ENCODE results near the gene PILRA.
"Not testable (repeated sequence)": the region's sequence is repeated elsewhere in the genome, so short reads cannot be mapped to it uniquely, and the experiment has no call there.

Gene PILRA

GRCh38 chr7:100381531-100382233 lies 8.4 kb downstream of the PILRA start:
- DNase-seq, result not testable (repeated sequence)

GRCh38 chr7:100382234-100382853 lies 9.1 kb downstream of the PILRA start:
- DNase-seq, result not testable (repeated sequence)

- DNase-seq, result no peak
Observed at GRCh38 chr7:100384628-100385294, 11.5 kb downstream of the PILRA start.

- no peak for DNase-seq
Observed at GRCh38 chr7:100386940-100387339, 13.7 kb downstream of the PILRA start.

GRCh38 chr7:100387695-100388094 lies 14.4 kb downstream of the PILRA start:
- no peak for DNase-seq

GRCh38 chr7:100389437-100390088 lies 16.3 kb downstream of the PILRA start:
- no peak for DNase-seq

- no peak for DNase-seq
Observed at GRCh38 chr7:100390286-100391009, 17.2 kb downstream of the PILRA start.

GRCh38 chr7:100393233-100393905 lies 20.1 kb downstream of the PILRA start:
- no peak for DNase-seq

GRCh38 chr7:100394077-100394476 lies 20.8 kb downstream of the PILRA start:
- no peak for DNase-seq

GRCh38 chr7:100396421-100396982 lies 23.2 kb downstream of the PILRA start:
- DNase-seq, result no peak

GRCh38 chr7:100397315-100398081 lies 24.2 kb downstream of the PILRA start:
- no peak for DNase-seq

GRCh38 chr7:100398239-100398638 lies 25.0 kb downstream of the PILRA start:
- DNase-seq, result no peak

GRCh38 chr7:100400041-100400440 lies 26.8 kb downstream of the PILRA start:
- DNase-seq, result no peak

GRCh38 chr7:100400656-100401055 lies 27.4 kb downstream of the PILRA start:
- no peak for DNase-seq

GRCh38 chr7:100401811-100402210 lies 28.5 kb downstream of the PILRA start:
- no peak for DNase-seq

GRCh38 chr7:100402241-100402640 lies 29.0 kb downstream of the PILRA start:
- no peak for DNase-seq

- no peak for DNase-seq
Observed at GRCh38 chr7:100406767-100407166, 33.5 kb downstream of the PILRA start.

GRCh38 chr7:100407285-100408180 lies 34.2 kb downstream of the PILRA start:
- DNase-seq, result no peak

GRCh38 chr7:100411101-100411500 lies 37.8 kb downstream of the PILRA start:
- no peak for DNase-seq

GRCh38 chr7:100413346-100413745 lies 40.1 kb downstream of the PILRA start:
- DNase-seq, result no peak

Measured in activated CD8-positive, alpha-beta memory T cell treated with anti-CD3 and anti-CD28 coated beads, Interleukin-2, amount 50 U/mL, for 48 hours (primary cell).